DMS153 treated with DMSO at 0.1 percent for 48 hours (cell line): ENCODE data around the gene ENO3.

Experiments
- DNase-seq: peaks from one replicate; lab custom pipeline; 2025; ENCODE audit not compliant: unreplicated experiment; lab: John Stamatoyannopoulos, UW

The ENO3 gene

DNA sequence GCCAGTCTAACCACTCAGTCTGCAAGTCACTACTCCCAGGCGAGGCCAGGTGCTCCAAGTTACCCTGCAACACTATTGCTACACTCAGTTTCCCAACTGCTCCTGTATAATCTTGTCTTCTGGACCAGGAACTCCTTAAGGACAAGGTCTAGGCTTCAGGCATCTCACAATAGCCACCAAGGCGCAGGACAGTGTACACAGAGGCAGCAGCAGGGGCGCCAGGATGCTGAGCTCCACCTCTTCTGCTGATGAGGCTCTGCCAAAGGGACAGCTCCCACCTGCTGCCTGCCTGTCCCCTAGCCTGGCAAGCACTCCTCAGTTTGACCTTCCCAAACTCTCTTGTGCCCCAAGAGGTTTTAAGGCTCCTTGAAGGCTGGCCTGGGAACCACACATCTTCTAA, 14.5 kb upstream of the ENO3 start:
- no peak for DNase-seq

DNA sequence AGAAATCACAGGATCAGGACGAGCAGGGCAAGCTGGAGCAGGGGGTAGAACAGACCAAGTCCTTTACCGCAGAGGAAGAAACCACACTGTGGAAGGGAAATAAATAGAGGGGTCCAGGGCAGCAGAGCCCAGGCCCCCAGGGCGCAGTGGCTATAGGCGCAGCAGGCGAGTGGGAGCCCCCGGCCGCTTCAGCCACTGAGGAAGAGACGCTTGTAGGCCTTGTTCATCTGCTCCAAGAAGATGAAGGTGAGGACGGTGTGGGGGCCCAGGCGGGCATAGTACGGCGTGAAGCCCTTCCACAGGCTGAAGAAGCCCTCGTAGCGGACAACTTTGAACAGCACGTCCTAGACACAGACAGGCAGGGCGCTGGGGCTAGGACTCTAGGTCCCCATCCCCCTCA, 13.4 kb upstream of the ENO3 start:
- DNase-seq = no peak

DNA sequence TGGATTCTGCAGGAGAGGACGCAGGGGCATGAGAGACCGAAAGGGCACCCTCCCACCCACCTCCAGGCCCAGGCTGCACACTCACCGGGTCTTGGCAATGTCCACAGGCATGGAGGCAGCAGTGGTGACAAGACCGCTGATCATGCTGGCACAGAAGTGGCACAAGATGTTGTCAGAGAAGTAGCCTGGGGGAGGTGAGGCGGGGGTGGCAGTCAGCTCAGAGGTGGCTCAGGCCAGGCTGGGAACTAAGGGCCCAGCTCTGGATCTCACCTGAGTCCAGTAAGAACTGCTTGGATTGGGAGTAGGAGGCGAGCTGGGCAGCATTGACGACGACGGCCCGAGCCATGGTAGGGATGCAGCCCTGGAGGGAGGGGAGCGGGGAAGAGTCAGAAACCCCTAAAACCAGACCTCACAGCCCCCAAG, 12.8 kb upstream of the ENO3 start:
- no peak for DNase-seq

DNA sequence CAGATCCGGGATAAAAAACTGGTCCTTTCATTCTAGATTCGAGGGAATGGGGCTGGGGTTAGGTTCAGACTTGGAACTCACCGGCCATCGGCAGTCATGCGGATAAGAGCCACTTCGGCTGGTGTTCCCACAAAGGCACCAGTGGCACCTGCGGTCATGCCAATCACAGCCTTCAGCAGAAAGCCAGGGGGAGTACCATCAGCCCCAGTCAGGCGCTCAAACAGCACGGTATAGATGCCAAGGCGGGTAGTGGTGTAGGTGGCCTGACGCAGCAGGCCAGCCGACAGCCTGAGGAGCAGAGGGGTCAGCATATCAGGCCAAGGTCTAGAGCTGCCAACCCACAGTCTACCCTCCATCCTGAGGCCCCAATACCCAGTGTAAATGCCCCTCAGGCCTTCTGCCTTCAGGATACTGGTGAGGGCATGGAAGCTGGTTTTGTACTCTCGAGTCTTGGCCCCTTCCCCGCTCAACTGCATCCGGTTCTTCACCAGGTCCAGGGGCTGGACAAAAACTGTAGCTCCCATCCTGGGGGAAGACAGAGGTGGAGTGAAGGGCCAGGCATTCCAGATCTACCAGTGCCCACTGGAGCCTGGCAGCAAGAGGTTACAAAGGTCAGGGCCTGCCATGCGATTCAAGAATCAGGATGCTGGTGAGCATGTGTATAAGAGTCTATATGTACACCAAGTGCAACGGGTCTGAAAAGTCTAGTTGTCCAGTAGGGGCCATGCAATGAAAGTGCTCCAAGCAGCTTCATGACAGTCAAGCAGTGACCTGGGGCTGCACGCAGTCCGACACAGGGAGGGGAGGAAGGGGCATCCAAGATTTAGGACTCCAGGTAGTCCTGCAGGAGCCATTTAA, 12.0 kb upstream of the ENO3 start:
- no peak for DNase-seq

DNA sequence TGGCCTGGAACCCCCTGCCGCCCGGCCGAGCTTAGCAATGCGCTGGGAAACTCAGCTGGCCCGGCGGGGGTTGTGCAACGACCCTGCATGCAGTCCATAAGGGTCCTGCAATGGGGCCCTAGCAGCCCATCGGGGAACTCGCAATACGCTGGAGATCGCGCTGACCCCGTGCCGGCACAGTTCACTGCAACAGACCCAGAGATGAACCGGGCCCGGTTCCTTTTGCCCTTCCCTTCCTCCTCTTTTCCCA, 11.4 kb upstream of the ENO3 start:
- DNase-seq = no peak

DNA sequence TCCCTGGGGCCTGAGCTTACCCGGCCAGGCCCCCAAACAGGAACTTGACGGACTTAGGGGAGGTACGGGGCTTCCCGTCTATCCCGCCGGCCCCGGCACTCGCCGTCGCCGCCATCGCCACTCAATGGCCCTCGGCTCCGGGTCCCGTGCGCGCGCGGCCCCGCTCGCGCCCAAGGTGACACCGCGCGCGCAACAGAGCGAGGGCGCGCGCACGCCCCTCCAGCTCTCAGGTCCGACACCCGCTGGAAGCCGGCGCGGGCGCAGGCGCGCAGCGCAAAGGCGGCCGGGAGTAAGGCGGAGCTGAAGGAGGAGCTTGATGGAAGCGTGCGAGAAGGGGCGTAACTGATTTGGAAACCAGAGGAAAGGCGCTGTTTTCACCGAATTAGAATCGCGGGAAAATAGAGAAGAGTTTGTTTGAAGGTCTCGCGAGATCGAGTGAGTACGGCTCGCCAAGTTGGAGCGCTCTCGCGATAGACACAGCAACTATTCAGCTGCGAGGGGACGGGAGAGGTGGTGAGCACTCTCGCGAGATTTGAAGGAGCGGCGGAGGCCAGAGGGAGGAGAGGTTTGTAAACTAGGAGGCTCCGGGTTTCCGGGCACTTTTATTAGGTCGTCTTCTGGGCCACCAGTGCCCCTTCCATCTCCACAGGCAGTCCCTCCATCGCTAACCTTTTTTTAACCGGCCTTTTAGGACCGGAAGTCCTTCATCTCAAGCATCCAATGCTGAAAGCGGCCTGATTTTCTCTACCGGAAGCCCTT, 10.9 kb upstream of the ENO3 start, which contains the start of the genes RNF167 and SLC25A11:
Gene RNF167, plus strand, starts transcription at position 473 of the 759 bp plus-strand sequence. CDS start 642 bp downstream, outside the sequence.
Gene SLC25A11, minus strand, starts transcription at position 251 of the 759 bp plus-strand sequence. Its CDS starts 136 bp downstream, at position 115.
- peak; percentile 85 for DNase-seq

DNA sequence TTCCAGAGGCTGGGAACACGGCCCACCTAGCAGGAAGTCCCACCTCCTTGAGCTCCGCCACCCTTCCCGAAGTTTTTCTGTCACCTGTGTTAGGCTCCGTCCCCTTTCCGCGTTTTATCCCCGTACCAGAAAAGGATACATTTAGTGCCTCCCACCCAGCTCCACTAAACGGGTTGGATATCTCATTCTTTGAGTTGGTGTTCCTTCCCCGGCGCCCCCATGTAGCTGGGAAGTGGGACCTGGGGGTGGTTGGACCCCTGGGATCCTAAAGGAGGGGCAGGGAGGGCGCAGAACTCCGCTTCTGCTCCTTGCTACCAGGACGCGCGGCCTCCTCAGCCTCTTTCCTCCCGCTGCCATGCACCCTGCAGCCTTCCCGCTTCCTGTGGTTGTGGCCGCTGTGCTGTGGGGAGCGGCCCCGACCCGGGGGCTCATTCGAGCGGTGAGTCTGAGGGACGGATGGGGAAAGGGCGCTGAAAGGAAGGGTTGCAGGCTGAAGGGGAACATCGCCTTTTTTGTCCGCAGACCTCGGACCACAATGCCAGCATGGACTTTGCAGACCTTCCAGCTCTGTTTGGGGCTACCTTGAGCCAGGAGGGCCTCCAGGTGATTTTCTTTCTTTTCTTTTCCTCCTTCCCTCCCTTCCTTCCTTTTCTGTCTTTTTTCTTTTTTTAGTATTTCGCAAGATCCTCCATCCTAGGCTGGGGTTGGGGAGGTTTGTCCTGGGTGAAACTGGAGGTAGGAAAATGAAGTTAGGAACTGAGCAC, 10.2 kb upstream of the ENO3 start:
- DNase-seq = no peak

DNA sequence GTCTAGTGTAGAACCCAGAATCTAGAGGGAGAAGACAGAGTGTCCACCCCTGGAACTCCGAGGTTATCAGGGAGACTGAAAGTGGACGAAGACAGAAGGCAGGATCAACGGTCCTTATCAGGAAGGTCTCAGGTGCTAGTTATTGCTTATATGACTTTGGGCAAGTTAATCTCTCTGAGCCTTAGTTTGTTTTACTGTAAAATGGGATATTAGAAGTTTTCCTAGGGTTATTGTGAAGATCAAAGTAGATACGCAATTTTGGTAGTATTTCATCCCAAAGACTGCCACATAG, 9.7 kb upstream of the ENO3 start:
- no peak for DNase-seq

DNA sequence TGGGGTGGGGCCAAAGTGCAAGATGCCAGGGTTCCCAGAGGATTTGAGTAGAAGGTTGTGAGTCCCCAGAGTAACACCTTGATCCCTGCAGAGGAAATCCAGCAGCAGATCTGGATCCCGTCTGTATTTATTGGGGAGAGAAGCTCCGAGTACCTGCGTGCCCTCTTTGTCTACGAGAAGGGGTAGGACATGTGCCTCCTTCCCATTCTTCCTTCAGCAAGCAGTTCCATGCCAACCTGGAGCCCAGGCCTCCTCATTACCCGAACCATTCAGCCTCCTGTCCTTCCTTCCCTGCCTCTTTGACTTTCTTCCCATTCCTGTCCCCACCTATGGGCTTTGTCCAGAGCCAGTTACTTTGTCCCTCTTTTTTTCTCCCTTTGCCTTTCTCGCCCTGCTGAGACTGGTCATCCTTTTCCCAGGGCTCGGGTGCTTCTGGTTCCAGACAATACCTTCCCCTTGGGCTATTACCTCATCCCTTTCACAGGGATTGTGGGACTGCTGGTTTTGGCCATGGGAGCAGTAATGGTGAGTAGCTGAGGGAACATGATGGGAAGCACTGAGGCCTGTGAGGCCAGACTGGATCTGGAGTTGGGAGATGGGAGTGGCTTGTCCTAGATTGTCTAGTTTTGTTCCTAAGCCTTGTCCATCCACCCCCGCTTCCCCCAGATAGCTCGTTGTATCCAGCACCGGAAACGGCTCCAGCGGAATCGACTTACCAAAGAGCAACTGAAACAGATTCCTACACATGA, 8.0 kb upstream of the ENO3 start:
- no peak for DNase-seq

DNA sequence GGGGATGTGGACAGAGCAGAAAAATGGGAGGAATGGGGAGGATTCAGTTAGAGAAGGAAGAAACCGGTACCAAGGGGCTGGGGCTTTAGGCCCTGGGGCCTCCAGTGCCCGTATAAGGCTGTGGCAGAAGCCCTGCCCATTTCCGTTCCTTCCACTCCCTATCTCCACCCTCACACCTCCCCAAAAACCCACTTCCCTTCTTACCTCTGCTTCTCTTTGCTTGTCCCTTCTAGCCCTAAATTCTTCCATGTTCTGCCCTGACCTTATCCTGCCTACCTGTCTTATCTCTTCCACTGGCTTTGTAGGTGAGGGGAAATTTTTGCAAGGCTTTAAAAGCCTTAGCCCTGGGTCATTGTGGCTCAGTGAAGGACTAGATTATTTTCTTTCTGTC, 6.8 kb upstream of the ENO3 start:
- no peak for DNase-seq

DNA sequence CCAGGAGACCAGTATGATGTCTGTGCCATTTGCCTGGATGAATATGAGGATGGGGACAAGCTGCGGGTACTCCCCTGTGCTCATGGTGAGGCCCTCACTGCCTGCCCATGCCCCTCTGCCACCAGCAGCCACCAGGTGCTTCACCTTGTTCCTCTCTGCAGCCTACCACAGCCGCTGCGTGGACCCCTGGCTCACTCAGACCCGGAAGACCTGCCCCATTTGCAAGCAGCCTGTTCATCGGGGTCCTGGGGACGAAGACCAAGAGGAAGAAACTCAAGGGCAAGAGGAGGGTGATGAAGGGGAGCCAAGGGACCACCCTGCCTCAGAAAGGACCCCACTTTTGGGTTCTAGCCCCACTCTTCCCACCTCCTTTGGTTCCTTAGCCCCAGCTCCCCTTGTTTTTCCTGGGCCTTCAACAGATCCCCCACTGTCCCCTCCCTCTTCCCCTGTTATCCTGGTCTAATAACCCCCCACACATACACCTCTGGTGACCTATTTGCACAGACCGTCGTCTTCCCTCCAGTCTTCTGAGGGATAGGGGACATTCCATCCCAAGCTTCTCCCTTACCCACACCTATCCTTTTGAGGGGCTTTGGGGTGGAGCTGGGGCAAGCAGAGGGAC, 6.3 kb upstream of the ENO3 start:
- DNase-seq = no peak

DNA sequence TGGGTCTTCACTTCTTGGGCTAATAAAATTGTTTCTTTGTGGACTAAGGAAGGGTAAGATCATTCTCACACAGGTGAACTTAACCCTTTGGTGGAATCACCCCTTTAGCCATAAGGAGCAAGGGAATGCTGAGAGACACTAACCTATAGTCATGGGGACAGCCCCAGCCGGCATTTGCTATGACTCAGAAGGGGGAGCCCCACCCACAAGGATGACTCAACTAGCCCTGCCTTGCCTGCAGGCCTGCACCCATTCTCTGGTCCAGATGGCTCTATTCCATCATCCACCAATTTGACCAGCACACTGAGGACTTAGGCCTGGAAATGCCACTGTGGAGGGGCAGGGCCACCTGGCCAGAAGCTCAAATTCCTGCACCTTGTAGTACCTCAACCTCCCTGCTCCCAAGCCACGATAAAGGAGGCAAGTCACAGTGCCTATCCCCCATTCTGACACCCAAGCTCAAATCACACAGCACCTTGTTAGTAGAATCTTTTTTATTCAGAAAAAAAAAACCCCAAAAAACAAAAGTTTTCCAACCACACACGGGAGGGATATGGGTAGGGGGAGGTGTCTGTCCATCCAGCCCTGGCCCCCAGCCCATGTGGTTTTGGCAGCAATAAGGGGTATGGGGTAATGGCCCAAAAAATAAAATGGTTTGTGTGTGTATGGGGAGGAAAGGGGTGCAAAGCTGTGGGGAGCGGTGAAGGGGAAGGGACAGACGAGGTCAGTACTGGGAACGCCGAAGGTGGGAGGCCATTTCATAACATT, 5.6 kb upstream of the ENO3 start:
- no peak for DNase-seq

DNA sequence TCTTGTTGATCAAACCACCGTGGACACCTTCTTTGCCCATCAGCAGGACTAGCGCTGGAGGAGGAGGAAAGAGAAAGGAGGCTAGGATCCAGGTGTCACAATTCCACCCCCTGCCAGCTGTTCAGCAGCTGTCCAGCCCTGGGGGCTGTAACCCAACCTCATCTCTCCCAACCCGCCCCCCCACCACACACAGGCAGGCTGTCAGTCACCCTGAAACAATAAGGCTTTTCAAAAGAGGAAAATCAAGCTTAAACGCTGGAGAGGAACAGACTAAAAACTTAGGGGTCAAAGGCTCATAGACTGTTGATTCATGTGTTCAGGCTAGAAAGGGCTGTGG, 5.0 kb upstream of the ENO3 start:
- DNase-seq = no peak

DNA sequence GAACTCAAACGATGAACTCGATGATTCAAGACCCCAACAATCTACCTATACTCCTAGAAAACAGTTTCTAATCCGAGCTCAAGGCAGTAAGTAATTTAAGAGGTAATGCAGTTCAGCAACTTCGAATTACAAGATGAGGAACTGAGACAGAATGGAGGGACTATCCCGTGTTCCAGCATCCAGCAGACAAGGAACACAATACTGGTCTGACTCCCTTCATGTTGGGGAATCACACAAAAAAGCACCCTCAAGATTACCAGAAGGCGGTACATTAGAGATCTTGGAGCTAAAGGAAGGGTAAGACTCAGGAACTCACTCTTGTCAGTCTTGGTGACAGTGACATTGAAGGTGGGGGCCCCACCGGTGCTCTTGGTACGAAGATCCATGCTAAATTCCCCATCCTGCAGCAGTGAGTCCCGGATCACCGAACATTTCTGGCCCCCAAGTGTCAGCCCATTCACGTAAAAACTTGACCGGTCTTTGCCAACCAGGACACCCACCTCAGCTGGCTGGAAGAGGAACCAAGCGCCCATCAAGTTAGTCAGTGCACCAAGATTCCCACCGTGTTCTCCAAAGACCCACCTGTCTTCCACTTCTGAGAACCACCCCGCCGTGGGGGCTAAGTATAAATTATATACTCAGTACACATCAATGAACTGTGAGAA, 4.5 kb upstream of the ENO3 start:
- no peak for DNase-seq

DNA sequence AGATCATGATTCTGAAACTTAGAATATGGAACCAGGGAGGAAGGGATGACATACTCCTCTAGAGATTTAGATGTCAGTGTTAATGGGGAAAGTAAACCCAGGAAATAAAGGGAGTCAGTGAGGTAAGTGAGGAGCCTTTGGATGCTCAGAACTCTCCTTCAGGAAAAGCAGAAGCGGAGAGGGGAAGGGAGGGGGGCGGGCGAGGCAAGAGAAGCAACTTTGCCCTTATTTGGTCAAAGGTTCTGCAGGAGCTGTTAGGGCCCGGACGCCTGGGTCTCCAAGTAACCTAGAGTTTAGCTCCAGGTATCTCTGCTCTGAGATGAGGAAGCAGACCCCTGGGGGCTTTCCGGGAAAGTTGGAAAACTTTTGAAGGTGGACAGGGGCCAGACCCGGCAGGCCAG, 3.9 kb upstream of the ENO3 start:
- DNase-seq = no peak

DNA sequence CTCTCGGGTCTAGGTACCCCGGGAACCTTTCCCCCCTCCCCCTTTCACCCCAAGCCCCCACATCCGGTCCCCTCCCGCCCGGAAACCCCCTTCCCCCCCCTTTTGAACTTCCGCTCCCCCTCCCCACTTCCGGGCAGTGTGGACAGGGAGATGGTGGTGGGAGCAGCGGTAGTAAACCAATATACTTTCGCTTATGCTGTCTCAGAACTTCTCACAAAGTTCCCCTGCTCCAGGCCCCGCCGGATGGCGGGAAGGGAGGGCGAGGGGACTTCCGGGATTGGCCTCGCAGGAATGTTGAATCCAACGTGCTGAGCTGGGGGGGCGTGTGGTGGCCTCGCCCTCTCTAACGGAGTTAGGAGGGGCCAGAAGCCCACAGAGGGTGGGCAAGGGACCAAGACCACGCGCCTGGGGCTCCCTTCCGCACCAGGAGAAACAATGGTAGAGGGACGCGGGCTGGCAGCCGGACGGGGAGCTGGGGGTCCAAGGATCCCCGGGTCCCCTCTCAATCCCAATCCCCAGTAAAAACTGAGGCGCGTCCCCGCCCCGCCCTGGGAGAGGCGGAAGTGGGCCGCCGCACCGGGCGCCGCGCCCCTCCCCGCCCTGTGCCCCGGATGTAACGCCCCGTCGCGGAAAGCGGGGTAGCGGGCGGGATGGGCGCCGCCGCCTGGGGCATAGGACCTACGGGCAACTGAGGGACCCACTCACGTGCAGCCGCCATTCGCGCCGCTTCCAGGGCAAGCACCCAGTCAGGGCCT, 3.3 kb upstream of the ENO3 start:
- no peak for DNase-seq

DNA sequence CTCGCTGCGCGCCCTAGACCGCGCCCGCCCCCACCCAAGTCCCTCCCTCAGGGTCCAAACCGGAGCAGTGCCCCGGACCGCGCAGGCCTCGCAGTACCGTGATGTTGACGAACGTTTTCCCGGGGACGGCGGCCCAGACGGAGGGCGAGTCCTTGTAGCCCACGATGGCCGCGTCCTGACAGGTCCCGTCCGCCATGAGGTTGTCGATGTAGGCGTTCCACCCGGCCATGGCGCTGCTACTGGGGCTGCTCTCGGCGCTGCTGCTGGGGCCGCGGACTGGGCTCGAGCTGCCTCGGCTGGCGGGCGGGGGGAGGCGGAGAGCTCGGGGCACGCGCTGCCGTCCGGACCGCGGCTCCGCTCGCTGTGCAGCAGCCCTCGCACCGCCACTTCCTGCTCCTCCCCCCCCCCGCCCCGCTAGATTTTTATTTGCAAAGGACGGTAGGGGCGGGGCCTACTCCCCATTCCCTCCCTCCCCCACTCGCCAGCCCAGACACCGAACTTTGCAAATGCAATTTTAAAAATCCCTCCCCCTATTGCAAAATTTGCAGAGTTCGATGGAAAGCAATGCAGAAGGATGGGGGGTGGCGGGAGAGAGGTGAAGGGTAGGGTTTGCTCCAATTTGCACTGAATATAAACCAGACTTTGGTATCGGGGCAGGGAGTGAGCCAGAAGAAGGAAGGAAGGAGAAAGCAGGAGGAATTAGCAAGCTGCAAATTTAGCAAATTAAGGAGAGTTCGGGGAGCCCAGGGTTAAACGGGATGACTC, 2.6 kb upstream of the ENO3 start, which contains the start of gene PFN1:
Gene PFN1, minus strand, starts transcription at position 365 of the 765 bp plus-strand sequence. Its CDS starts 136 bp downstream, at position 229.
- DNase-seq = peak; percentile 39

DNA sequence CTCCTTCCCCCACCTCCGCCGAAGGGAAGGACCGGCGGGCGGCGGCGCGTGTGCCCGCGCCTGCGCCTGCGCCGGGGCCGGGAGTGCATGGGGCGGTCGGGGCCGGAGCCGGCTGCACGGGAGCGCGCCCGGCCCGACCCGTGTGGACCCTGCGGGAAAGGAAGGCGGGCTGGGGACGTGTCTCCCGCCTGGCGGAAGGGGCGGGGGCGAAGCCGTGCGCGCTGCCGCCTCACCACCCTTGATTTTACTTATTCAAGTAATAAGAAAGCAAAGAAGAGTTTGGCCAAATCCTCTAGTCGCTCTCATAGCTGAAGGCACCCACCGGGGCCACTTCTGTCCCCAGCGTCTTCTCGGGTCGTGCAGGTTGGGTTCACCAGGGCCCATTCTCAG, 2.0 kb upstream of the ENO3 start:
- DNase-seq = no peak
